DMS153 treated with DMSO at 0.1 percent for 48 hours (cell line): ENCODE data around the gene MMP17.

Experiments
- DNase-seq: peaks from one replicate; lab custom pipeline; 2025; ENCODE audit not compliant: unreplicated experiment; lab: John Stamatoyannopoulos, UW

MMP17 gene

DNA sequence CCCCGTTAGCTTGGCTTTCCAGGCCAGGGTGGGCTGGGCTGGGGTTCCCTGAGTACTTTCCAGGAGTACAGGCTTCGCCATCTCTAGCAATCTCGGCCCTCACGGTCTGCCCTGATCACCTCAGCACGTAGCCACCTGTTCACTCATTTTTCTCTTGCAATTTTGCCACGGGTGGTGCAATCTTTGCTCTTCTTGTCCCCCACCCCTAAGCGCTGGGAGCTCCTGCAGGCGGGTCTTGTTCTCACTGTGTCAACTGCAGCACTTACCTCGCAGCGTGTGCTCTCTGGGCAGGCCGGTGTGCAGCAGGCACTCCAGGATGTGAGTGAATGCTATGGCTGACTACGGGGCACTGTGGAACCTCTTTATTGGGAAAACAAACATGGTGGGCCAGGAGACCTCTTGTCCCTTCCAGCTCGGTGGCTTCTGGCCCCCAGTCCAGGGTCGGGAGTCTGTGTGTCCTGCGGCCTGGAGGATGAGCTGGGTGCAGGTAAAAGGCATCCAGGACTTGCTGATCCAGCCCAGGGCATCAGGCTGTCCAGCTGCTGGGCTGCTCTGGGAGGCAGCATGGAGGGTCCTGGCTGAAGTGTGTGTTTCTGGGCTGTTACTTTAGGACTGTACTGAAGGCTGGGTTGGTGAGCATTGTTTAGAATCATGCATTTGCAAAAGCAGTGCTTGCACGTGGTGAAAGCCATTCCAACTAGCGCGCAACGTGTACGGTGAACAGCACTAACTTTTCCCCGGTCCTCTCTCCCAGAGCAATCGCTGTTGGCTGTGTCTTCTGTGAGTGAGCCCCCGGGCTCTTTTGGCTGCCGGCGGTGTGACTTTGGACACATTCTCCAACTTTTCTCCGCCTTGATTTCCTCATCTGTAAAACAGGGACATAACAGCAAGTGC, 64.8 kb downstream of the MMP17 start:
- DNase-seq = no peak

DNA sequence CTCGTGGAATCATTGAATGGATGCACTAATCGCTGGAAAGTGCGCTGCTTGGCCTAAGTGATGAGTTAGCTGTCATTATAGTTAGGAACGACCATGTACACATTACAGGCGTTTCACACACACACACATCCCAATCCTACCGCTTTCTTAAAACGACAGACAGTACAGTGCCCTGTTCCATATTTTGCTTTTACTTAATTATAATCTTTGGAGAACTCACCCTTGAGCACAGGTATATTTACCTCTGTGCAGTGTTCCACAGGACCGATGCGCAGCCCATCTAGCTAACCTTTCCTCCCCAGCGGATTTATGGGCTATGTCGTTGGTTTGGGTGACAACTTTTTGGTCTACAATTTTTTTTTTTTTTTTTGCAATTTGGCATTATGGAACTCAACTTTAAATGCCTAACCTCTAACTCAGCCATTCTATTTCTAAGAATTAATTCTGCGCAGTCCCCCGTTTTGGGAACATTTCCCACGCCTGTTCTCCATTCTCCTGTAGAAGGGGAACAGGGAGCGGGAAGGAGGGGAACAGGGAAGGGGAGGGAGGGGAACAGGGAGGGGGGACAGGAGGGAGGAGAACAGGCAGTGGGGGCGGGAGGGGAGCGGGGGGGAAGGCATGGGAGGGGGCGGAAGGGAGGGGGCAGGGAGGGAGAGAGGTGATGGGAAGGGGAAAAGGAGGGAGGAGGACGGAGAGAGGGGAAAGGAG, 65.6 kb downstream of the MMP17 start:
- no peak for DNase-seq

DNA sequence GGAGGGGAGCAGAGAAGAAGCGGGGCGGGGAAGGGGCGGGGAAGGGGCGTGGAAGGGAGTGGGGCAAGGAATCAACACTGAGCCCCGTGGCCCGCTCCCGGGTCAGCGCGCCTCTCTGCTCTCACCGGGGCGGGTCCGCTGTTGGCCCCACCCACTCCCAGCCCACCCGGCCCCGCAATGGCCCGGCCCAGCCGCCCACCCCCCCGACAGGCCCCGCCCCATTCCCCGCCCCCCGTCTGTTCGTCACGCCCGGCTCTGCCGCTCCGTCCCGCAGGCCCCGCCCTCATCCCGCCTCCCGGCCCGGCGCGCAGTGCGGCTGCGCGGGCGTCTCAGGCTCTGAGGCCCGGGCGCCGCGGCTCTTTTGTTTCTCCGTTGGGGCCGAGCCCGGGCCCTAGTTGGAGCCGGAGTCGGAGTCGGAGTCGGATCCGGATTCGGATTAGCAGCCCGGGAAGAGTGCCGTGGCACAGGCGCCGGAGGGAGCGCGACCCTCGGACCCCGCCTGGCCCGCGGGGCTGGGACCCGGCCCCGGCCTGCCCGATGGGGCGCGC, 66.2 kb downstream of the MMP17 start, which contains the start of gene ULK1:
TSS of gene ULK1 (plus strand) at position 310 of the 548 bp plus-strand sequence. CDS start 380 bp downstream, outside the sequence.
- peak; percentile 67 for DNase-seq

DNA sequence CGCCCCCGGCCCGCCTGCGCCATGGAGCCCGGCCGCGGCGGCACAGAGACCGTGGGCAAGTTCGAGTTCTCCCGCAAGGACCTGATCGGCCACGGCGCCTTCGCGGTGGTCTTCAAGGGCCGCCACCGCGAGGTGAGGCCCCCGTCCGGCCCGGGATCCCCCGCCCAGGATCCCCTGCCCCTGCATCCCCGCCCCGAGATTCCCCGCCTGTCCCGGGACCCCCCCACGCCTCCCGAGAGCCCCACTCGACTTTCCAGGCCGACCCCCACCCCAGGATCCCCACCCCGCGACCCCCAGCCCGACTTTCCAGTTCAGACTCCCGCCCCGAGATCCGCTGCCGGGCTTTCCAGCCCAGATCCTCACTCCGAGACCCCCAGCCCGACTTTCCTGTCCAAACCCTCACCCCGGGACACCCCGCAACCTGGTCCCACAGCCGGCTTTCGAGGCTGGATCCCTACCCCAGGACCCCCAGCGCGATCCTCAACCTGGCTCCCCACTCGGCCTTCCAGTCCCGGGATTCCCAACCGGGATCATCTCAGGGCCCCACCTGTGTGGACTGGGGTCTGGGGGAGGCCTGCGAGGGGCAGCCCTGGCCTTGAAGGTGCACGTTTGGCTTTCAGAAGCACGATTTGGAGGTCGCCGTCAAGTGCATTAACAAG, 66.9 kb downstream of the MMP17 start:
- DNase-seq = no peak

DNA sequence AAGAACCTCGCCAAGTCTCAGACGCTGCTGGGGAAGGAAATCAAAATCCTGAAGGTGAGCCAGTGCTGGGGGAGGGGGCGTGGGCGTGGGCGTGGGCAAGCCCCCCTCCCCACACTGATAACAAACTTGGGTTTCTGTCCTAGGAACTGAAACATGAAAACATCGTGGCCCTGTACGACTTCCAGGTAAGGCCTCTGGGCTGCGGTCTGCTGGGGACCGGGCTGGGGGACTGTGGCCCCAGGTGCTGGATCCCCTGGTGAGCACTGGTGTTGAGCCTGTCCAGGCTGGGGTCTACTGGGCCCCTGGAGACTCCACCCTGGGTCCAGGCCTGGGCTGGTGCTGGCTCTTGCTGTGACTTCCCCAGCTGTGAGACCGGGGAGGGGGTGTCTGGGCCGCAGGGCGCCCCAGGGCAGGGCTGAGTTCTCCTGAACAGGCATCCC, 67.5 kb downstream of the MMP17 start:
- no peak for DNase-seq

DNA sequence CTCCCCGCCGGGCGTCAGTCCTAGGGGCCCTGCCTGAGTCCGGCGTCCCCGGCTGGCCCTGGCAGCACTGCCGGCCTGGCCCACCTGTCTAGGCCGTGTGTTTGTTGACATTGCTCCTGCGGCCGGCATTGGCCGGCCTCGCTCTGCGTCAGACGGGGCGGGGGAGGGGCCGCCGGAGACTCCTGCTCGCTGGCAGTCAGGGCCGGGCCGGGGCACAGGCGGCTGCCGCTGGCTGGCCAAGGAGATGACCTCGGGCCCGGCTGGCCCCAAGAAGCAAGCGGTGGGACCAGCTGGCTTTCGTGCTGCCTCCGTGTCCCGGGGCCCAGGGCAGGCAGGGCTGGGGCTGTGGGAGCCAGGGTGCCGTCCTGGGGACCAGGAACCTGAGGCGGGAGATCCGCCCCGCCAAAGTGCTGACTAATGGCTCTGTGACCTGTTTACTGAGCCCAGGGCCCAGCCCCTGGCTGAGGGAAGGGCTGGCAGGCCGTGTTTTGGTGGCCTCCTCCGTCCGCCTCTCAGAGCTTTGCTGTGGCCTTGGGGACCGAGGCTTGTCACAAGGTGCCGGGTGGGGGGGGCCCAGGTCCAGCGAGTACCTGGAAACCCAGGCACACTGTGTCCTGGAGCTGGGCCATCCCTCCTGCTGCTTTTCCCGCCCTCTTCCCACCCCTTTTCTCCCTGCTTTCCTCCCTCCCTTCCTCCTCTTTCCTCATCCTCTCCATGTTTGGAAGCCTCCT, 68.1 kb downstream of the MMP17 start:
- DNase-seq = peak; percentile 69

DNA sequence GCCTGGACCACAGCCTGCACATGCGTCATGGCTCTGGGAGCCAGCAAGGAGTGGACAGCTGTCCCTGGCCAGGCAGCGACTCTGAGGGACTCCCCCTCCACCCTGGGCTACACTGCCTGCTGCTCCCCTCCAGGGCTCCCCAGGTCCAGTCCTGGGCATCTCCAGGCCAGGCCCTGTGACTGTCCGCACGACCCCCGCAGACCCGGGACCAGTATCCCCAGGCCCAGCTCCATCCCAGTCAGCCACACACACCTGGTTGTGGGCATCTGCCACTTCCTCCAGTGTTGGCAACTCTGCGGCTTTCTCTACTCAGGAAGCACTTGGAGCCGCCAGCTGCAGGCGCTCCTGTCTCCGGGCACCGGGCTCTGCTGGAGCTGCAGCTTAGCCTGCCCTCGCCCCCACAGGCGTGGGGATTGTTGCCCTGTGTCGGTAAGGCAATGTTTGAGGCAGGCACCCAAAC, 68.6 kb downstream of the MMP17 start:
- no peak for DNase-seq

DNA sequence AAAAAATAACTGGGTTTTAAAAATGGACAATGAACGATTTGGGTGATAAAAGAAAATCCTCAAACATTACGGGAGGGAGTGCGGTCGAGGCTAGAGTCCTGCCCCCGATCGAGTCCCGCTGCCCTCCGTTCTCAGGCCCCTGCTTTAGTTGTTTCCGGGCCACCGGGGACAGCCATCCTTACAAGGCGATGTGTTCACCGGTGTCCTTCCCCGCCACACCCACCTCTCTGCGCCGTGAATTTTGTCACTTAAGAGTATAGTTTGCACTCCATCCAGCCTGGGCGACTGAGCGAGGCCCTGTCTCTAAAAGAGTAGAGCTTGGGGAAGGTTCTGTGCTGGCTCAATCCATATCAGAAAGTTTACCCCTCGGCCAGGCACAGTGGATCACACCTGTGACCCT, 69.1 kb downstream of the MMP17 start:
- no peak for DNase-seq

DNA sequence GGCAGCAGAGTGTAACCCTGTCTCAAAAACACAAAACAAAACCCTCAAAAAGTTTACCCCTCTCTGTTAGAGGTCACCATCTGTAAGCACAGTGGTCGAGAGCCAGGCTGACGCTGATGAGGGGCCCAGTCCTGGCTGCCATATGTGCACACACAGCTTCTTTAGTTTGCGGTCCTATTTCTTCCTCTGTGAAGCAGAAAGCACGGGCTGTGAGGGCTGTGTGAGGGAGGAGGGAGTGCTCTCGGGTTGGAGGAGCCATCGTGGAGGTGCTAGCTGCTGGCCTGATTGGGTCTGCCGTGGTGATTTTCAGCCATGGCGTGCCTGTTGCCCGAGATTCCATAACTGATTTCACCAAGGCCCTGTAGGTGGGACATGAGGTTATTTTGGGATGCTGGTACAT, 69.7 kb downstream of the MMP17 start:
- no peak for DNase-seq

DNA sequence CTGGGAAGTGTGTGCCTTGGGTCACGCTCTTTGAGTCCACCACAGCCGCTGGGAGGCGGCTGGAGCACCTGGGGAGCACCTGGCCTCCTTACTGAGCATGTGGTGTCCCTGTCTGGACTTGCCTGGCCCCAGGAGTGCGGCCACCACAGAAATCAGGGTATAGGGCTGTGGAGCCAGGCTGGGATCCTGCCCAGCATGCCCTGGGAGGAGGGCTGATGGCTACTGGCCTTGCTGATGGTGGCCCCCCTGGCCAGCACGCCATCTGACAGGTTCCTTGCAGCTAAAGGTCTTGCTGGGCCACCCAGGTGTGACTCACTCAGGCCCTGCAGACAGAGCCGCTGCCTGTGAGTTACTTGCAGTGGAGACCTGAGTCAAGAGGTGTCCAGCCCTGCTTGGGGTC, 72.2 kb downstream of the MMP17 start:
- DNase-seq = no peak
